ENCODE results near the gene PCBP3.

Gene PCBP3

DNA sequence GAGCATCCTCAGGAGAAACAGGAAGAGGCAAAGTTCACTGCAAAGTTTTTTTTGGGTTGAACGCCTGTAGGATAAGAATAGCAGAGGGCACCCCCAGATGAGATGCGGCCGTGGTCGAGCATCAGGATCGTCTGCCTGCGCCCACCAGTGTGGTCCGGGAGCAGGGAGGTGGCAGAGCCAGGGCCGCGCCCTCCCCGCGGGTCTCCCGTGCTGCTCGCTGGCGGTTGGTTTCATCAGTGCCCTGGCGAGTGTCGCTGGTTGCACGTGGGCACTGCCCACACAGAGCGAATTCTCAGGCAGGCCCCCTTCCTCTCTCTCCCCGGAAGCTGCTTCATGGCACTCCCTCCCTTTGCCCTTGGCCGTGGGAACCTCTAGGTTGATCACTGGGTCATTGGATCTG lies 120.0 kb downstream of the PCBP3 start:
- no peak for DNase-seq

DNA sequence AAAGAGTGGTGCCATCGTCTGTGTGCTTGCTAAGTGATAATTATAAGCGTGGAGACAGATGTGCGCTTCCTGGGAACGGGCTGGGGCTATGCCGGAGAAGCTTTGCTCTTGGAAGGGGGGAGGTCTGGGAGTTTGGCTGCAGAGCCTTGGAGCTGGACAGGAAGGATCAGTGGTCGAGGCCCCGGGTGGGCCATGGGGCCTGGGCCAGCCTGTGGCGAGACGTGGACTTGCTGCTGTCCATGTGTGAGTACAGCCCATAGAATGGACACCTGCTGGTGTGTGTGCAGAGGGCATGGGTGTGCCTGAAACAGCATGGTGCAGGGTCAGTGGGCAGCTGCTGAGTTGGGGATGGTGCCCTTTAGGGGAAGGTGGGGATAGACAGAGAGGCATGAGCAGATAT lies 121.3 kb downstream of the PCBP3 start:
- DNase-seq: no peak

DNA sequence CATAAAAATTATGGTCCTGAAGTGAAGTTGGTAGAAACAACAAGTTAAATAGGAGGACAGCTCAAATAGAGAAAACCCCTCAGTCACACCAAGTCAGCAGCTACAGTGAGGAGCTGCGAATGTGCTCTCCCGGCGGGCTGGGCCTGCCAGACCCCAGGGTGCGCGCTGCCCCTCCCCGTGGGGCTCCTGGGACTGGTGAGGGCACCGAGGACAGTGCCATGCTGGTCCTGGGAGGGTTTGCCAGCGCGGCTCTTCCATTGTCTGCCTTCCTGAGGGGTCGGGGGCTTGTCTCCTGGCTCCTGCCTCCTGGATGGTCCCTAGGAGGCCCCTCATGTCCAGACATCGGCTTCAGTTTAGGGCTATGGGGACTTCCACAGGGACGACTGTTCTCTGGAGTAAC lies 121.8 kb downstream of the PCBP3 start:
- DNase-seq: no peak

DNA sequence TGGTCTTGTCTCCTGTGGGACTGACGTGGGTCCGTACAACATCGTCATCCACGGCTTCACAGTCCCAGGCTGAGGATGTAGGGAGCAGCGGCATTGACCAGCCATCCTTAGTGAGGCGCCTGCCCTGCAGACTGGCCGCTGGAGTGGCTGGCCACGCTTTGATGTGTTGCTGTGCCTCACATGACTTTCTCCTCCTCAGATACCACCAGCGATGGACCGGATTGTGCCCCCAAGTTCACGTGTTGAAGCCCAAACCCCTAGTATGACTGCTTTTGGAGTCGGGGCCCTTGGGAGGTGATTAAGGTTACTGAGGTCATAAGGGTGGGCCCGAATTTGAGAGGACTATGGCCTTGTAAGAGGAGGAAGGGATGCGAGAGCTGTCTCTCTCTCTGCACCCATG lies 122.5 kb downstream of the PCBP3 start:
- no peak for DNase-seq

DNA sequence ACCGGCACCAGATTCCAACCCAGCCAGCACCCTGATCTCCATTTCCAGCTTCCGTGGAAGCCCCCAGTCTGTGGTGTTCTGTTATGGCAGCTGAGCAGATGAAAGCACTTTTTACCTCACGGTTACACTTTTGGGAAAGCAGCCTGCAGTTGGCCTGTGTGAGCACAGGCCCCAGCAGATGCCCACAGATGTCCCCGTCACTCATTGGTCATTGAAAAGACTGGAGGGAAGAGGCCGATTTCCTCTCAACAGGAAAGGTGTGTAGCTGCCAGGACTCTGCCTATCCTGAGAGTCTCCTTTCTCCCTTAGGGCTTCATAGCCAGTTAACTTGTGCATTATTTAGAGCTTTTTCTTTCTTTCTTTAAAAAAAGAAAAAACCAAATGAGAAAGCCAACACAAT lies 123.0 kb downstream of the PCBP3 start:
- no peak for DNase-seq

DNA sequence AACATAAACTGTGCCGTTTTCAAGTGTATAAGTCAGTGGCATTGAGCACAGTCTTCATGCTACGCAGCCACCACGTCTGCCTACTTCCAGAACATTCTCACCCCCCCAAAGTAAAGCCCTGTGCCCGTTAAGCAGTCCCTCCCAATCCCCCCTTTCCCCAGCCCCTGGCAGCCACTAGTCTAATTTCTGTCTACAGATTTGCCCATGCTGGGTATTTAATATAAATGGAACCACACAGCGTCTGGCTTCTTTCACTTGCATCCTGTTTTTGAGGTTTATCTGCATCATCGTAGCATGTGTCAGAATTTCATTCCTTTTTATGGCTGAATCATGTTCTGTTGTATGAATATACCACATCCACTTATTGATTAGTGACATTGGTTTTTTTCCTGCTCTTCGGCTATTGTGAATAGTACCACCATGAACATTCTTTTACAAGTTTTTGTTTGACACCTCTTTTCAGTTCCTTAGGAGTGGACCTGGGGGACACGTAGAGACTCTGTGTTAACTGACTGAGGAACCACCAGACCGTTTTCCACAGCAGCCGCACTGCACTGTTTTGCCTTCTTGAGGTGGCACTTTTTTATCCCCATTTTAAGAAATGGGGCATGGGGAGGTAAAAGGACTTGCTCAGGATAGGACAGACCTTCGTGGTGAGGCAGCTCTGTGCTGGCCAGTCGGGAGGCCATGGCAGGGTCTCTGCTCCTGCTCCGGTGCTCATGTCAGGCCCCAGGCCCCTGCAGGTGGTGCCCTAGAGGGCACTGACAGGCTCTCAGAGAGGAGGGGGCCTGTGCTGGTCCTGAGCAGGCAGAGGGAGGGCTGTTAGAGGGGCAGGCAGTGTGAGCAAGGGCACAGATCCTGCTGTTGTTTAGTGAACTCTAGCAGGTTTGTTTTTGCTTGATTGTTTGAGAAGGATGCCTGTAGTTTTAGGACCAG lies 123.8 kb downstream of the PCBP3 start:
- peak; percentile 6 for DNase-seq

DNA sequence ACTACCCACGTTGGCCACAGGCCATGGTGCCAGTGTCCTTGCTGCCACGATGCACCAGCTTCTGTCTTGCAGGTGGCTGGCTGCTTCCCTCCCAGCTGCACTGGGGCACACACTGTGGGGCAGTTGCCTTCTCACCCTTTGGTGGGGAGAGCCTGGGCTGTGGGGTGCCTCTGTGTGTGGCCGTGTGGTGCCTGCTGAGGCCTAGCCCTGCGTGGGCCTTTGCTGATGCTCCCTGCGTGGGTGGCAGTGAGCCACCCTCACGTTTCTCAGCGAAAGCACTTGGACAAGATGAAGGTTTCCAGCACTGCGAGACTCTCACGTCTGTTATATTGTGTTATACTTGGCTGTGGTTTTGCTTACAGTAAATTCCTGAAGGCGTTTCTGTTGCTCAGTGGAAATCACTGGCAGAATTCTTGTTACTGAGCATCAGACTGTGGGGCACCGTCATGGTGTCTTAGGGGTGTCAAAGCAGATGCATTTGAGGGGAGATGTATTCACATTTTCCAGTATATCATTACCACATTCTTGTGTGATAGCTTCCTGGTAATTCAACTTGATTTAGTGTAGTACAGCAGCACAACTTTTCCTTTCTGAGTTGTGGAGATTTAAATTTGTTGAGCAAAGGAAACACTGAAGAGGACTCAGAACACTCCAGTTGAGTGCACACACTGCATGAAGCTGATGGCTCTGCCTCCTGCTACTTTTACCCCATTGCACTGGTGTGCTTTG lies 124.7 kb downstream of the PCBP3 start:
- no peak for DNase-seq

DNA sequence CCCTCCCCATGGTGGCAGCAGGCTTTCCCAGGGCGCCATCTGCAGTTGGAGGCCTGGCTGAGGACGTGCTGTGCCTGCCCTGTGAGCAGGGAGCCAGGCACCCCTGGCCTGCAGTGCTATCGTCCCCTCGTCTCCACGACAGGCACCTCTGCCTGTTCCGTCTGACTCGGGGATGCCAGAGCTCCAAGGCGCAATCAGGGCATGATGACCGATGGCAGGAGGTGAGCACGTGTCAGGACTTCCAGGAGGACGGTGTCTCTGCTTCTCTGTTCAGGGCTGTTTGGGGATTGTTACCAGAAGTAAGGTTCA lies 125.2 kb downstream of the PCBP3 start:
- no peak for DNase-seq

DNA sequence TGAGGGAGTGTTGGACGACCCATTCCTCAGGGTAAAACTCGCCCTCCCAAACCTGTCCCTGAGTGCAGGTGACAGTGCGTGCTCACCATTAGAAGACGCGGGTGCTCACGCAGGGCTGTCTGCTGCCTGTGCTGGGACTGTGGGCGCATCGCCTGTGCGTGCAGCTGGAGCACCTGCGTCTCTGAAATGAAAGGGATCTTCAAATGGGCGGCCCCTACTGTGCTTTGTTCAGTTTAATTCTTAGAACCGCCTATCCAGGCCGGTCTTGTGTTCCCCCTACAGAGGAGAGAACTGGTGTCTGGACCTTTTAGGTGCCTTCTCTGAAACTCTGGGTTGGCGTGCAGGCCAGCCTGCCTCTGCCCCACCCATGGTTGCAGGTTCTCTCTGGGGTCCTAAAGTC lies 125.8 kb downstream of the PCBP3 start:
- no peak for DNase-seq

DNA sequence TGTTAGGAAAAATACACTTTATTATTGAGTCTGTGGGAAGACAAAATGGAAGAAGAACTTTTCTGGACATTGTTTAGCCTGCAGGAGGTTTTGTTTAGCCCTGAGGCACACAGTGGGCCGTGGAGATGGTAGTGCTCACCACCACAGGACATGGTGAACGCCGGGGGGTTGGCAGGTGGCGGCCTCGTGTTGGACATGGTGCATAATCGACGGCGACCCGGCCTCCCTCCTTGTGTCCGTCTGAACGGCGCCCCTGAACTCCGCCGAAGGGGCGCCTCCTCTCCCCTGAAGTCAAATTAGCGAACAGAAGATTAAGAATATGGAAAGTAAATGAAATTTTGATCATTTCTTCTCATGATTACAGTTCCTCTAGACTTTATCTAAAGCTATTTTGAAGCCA lies 126.4 kb downstream of the PCBP3 start:
- DNase-seq: no peak

DNA sequence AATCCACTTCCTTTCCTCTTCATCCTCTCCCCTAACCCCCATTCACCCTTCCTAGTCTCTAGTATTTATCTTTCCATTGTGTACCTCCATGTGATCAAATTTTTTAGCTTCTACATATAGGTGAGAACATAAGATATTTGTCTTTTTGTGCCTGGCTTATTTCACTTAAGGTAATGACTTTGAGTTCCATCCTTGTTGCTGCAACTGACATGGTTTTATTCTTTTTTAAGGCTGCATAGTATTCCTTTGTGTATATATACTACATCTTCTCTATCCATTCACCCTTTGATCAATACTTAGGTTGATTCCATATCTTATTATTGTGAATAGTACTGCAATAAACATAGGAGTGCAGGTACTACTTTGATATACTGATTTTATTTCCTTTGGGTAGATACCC lies 128.7 kb downstream of the PCBP3 start:
- no peak for DNase-seq

DNA sequence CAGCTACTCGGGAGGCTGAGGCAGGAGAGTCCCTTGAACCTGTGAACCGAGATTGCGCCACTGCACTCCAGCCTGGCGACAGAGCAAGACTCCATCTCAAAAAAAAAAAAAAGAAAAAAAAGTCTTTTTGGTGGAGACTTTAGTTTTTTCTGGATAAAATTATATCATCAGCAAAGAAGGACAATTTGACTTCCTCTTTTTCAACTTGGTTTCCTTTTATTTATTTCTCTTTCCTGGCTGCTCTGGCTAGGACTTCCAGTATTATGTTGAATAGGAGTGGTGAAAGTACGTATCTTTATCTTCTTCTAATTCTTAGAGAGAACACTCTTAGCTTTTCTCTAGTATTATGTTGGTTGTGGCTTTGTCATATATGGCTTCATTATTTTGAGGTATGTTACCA lies 130.8 kb downstream of the PCBP3 start:
- DNase-seq: no peak

DNA sequence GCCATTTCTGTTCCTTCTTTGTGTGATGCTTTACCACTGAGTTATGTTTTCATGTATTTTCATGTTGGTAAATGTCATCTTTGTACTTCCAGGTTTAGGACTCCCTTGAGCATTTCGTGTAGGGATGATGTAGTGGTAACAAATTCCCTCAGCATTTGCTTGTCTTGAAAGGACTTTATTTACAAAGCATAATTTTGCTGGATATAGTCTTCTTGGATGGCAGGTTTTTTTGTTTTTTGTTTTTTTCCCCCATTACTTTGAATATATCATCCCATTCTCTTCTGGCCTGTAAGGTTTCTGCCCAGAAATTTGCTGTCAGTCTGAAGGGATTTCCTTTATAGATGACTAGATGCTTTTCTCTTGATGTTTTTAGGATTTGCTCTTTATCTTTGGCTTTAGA lies 133.4 kb downstream of the PCBP3 start:
- DNase-seq: no peak

DNA sequence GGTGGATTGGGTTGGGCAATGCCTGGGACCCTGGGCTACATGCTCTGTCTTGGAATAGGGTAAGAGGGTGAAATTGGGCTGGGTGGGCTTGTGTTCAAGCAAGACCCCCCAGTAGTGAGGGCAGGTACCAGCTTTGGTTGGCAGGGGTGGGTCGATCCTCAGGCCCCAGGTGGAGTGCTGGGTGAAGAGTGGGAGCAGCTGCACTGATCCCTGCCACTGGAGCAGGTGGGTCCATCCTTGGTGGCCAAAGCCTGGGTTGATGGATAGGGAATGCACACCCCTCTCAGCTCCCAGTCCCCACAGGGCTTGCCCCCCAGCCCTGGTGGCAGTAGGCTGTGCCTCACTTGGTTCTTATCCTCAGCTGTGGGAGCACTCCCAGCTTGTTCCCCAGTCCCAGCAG lies 135.2 kb downstream of the PCBP3 start:
- DNase-seq: no peak

DNA sequence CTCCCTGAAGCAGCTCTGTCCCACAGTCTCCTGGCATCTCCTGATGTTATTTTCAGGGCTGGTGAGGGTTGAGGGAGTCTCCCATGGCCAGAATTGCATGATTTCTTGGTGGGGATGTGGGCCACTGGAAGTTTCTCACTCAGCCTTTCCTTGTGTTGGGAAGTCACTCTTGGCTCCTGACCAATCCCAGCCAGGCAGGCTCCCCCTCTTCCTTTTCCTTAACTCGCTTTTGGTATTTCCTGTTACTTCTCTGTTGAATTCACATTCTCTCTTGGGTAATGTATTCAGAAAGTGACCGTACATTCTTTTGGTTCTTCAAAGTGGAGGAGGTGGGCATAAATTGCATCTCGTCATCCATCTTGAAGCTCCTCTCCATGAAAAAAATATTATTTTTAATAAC lies 135.7 kb downstream of the PCBP3 start:
- DNase-seq: no peak

DNA sequence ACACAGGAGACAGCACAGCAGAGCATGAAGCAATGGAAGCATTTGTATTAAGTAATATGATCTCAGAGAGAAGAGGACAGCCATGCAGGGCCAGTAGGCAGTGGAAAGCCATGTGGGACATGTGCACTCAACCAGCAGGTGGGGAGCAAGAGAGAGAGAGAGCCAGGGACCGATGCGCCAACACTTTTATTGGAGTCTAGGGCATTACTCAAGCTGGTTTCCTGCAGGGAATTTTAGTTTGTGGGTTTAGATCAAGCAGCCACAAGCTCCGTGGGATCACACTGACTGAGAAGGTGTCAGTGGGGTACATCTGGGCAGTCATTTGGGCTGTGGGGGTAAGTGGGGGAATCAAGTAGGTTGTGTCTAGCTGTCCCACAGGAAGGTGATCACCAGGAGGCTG lies 137.1 kb downstream of the PCBP3 start:
- DNase-seq: no peak

DNA sequence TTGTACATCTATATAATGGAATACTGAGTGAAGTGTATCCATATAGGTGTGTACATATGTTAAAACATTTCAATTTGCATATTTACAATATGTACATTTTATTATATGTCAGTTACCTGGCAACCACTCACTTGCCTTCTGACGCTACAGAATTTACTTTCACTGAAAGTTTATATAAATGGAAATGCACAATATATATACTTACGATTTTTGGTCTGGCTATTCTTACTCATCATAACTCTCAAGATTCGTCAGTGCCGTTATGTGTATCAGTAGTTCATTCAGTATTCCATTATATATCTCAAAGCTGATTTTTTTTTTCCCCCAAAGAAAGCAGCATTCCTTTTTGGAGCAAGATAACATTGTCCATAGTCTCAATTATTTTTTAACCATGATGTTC lies 138.2 kb downstream of the PCBP3 start:
- no peak for DNase-seq

DNA sequence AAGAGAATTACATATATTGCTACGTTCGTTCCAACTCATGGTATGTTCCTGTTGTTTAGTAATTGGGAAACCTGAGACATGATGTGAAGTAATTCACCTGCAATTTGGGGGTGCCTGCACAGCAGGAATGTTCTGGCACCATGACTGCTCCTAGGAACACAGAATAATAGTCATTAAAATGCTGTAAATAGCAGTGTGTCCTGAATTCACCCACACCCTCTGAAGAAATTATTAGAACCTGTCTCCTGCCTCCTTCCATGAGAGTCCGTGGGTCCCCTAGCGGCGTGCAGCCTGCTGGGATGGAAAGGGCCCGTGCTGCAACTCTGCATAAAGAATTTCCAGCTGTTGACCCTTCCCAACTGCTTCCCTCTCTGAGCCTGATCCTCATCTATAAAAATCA lies 143.1 kb downstream of the PCBP3 start:
- no peak for DNase-seq

DNA sequence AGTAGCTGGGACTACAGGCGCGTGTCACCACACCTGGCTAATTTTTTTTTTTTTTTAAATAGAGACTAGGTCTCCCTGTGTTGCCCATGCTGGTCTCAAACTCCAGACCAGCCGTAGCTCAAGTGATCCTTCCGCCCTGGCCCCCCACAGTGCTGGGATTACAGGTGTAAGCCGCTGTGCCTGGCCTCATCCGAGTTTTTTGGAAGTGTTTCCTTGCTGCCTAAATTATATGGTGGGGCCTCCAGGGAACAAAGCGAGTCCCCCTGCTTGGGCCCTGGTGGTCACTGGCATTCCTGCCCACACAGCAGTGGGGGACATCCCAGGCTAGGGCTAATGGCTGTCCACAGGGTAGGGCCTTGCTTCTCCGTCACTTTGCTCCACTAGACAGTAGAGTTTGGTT lies 143.8 kb downstream of the PCBP3 start:
- no peak for DNase-seq

DNA sequence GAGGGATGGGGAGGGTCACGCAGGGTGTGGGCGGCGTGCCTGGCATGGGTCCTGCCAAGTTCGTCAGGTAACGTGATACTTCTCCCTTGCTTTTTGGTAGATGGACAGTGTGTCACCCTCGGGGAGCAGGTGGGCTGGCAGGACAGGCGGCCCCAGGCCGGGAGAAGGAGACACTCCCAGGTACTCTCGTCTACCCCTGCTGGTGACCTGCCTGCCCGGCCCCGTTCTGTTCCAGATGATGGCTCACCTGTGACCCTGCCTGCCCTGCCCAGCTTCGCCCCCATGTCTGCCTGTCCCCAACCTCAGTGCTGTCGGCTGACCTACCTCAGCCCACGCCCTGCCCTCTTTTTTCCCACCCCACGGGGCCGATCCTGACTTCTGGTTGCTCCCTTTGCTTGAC lies 144.7 kb downstream of the PCBP3 start:
- no peak for DNase-seq

DNA sequence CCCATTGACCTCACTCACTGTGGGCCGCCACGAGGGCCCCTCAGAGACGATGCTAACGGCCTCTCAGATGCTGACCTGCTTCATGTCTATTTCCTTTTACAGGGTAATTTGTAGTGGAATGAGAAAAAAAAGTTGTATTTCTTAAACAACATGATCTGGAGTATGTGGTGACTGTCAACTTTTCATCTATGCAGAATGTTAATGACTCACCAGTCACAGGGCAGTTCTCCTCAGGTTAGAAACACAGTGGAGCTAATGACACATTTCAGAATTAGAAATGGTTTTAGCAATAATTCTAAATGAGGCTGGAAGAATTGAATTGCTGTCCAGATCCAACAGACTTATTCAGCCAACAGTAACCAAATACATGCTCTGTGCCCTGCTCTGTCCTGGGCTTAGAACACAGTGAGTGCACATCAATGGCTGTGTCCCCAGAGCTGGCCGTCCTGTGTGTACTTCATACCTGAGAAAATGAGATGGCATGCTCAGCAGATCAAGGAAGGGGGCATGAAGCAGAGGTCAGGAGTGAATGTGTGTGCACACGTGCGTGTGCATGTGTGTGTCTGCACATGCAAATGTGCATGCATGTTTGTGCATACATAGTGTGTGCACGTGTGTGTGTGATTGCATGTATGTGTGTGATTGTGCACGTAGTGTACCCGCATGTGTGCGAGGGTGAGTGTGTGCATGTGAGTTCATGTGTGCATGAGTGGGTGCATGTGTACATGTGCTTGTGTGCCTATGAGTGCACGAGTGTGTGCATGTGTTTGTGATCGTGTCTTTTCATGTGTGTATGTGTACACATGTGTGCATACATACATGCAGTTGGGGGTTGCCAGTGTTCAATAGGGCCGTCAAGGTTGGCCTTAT lies 145.3 kb downstream of the PCBP3 start:
- no peak for DNase-seq

DNA sequence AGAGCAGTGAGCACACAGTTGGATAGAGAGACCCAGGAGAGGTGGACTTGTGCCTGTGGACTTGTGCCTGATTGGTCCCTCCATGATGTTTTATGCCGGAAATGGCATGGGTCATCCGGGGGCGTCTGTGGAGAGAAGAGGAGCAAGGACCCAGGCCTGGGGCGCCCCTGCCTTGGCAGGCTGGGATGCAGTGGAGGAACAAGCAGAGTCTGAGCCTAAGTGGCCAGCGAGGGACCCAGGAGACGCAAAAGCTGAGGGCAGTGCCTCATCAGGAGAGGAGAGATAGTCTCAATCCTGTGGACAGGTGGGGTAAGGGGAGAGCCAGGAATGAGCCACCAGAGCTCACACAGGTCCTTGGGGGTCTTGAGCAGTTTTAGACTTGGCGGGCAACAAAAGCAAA lies 146.9 kb downstream of the PCBP3 start:
- DNase-seq: no peak

DNA sequence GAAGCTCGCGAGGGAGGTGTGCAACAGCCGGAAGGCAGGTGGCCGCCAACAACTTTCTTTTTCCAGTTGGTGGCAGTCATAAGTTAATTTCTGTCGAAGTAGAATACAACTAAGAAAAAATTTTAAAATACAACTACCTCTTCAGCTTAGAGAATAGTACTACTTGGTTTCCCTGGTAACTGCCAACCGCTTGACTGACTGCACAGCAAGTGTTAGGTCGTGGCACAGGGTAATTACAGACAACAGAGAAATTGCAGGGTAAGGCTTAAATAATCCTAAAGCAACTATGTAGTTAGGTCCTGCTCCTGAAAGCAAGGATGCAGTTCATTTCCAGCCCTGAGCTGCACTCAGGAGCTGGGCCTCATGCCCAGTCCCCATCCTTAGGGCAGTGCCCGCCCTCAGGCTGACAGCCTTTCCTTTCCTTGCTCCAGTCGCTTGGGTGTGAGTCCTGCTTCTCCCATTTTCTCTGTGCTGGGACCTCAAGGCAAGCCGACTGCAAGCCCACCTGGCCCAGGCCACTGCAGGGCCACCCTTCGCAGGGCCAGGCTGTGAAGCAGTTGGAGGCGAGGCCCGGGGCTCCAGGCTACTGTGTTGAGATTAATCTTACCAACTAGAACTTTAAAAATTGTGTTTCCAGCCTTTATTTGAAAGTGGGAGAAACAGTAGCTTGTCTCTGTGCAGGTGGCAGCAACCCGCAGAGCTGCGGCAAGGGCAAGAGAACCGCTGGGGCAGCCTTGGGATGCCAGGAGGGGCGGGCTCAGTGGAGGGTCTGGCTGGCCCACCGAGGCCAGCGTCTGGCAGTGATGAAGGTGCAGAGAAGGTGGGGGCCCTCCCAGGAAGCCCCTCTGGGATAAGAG lies 148.3 kb downstream of the PCBP3 start:
- no peak for DNase-seq
